HepG2 (cell line): ENCODE results near the gene CTSZ. TPM values are rescaled to one million over a fixed set of nuclear protein-coding genes. Genes with fewer than 3 reads are reported as not detected.

ENCODE experiments used
- CHCHD3 ChIP-seq: sonication (generic); formaldehyde crosslinking; IDR thresholded peaks from 2 replicates; pipeline ENCODE4 v1.8.0; 2022; ENCODE audit warnings: mild to moderate bottlenecking, missing genetic modification reagents, moderate library complexity
- CTCF ChIP-seq: sonication (generic); formaldehyde crosslinking; IDR thresholded peaks from 2 replicates; pipeline ENCODE4 v1.5.0; 2020; ENCODE audit warnings: mild to moderate bottlenecking, missing genetic modification reagents, moderate library complexity
- FOXK1 ChIP-seq: sonication (generic); formaldehyde crosslinking; IDR thresholded peaks from 2 replicates; pipeline ENCODE4 v1.4.0; 2020; ENCODE audit warnings: low read depth, missing genetic modification reagents, borderline replicate concordance
- GFI1 ChIP-seq: sonication (generic); formaldehyde crosslinking; IDR thresholded peaks from 2 replicates; pipeline ENCODE4 v1.5.0; 2020; ENCODE audit warnings: missing genetic modification reagents, mild to moderate bottlenecking, borderline replicate concordance
- HNF1A ChIP-seq, 2 experiments: sonication (generic) in 1 of 2; formaldehyde crosslinking in 1 of 2; IDR thresholded peaks; 2 replicates each; pipeline versions ENCODE4 v1.4.0 to v1.6.1; 2016 to 2020; ENCODE audit warnings: borderline replicate concordance in 1 of 2, low read depth in 1 of 2, mild to moderate bottlenecking in 1 of 2, missing genetic modification reagents in 1 of 2
- KDM2A ChIP-seq: sonication (generic); formaldehyde crosslinking; IDR thresholded peaks from 2 replicates; pipeline ENCODE4 v1.4.0; 2020; ENCODE audit warnings: low read depth, missing genetic modification reagents, borderline replicate concordance
- MEF2D ChIP-seq: sonication (generic); formaldehyde crosslinking; IDR thresholded peaks from 2 replicates; pipeline ENCODE4 v1.5.1; 2020; ENCODE audit warnings: mild to moderate bottlenecking, missing genetic modification reagents
- NFE2 ChIP-seq: sonication (generic); formaldehyde crosslinking; IDR thresholded peaks from 2 replicates; pipeline ENCODE4 v1.4.0; 2020; ENCODE audit warnings: missing genetic modification reagents
- SMYD3 ChIP-seq: sonication (generic); formaldehyde crosslinking; IDR thresholded peaks from 2 replicates; pipeline ENCODE4 v1.8.1; 2023; ENCODE audit warnings: mild to moderate bottlenecking, missing genetic modification reagents
- TCF7 ChIP-seq: sonication (generic); IDR thresholded peaks from 2 replicates; pipeline ENCODE4 v1.6.1; 2016; ENCODE audit warnings: antibody characterized with exemption, low read depth
- ZNF282 ChIP-seq: fragments of 450-650 bp; IDR thresholded peaks from 2 replicates; pipeline ENCODE4 v1.6.1; 2018; ENCODE audit not compliant: partially characterized antibody
- ZNF616 ChIP-seq: sonication (generic); formaldehyde crosslinking; IDR thresholded peaks from 2 replicates; pipeline ENCODE4 v1.5.0; 2020; ENCODE audit warnings: low read depth, mild to moderate bottlenecking, missing genetic modification reagents
- ZSCAN21 ChIP-seq: sonication (generic); formaldehyde crosslinking; IDR thresholded peaks from 2 replicates; pipeline ENCODE4 v1.8.0; 2022; ENCODE audit warnings: mild to moderate bottlenecking, missing genetic modification reagents, moderate library complexity, borderline replicate concordance
- polyA plus RNA-seq, 8 experiments: library from polyadenylated mRNA; depleted of rRNA in 3 of 8; stranded (reverse) in 7 of 8; unstranded in 1 of 8; fragments of >200 nt; fragmentation: Illumina TruSeq in 4 of 8; extraction: Trizol in 4 of 8; gene quantifications; 2 replicates each; pipeline versions ENCODE4 v1.2.1 to v1.2.3, GENCODE V29; 2011 to 2016; ENCODE audit warnings: low read depth in 4 of 8, missing spikeins in 1 of 8, mixed read lengths in 1 of 8; ENCODE audit not compliant: insufficient read depth in 1 of 8
- total RNA-seq, 5 experiments: library from RNA; depleted of rRNA; stranded (reverse); fragments of >200 nt; fragmentation: Illumina TruSeq; extraction: Trizol; gene quantifications; 2 replicates each; pipeline ENCODE4 v1.2.3, GENCODE V29; 2016; ENCODE audit warnings: low read depth in 1 of 5
- TF ChIP-seq, protein P1 (sequence below): sonication (generic); formaldehyde crosslinking; IDR thresholded peaks from 2 replicates; pipeline ENCODE4 v1.4.0; 2020; ENCODE audit warnings: missing genetic modification reagents, borderline replicate concordance
- TF ChIP-seq, protein P2 (sequence below): sonication (generic); formaldehyde crosslinking; IDR thresholded peaks from 2 replicates; pipeline ENCODE4 v1.5.0; 2020; ENCODE audit warnings: missing genetic modification reagents

Gene CTSZ
- total and polyA plus RNA-seq, 2 of the 13 experiments (the other 11 are each of a cell fraction or from before 2014, with no cell fraction given), result 0.33 TPM; not detected in 1

DNA sequence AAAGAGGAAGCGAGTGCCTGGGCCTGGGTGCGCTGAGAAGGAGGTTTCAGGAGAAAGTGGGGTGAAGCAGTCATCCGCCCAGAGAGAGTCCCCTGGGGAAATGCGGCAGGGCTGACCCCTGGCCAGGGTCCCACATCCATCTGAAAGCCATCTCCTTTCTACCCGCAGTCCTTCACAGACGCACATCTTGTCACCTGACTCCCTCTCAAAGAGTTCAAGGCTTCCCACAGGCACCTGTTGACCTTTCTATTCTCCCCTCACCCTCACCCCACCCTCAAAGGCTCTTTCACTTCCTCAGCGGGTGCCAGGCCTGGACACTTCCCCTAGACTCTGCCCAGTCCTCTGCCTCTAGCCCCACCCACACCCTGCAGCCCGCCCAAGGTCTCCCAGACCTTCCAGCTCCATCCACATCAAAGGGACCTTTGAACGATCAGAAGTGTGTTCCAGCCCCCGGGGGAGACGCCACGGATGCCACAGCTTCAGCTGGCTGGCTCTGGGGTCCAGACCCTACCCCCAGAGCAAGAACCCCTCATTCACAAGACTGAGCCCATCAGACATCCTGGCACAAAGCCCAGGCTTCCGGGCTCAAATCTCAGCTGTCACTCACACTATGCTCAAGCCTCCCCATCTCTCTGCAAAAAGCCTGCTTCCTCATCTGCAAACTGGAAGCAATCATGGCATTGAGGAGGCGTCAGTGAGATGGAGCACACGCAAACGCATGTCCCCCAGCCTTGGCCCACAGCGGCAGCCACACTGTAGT is 2.1 kb downstream of the CTSZ start (continued):
- TF ChIP-seq HNF1A (IDR thresholded peaks at IDR 0.05; ENCODE audit: low read depth) (no peak), HNF1A (CRISPR knock-in tag; IDR thresholded peaks at IDR 0.05; ENCODE audit: borderline replicate concordance) (peak; percentile 67; the same call in 1 of the 2 replicates), ZSCAN21 (CRISPR knock-in tag) (peak; percentile 30; the same call in 1 of the 2 replicates), GFI1 (peak; percentile 97), NFE2 (no peak), CTCF (CRISPR knock-in tag) (peak; percentile 9; the same call in 1 of the 2 replicates), KDM2A (CRISPR knock-in tag) (peak; percentile 56; the same call in 1 of the 2 replicates), ZNF282 (no peak), MEF2D (CRISPR knock-in tag) (0 out of 2 replicates have a peak, but pooled peaks have one; percentile 21), TCF7 (peak; percentile 74), FOXK1 (CRISPR knock-in tag) (0 out of 2 replicates have a peak, but pooled peaks have one; percentile 16), ZNF616 (CRISPR knock-in tag) (peak; percentile 70; the same call in 1 of the 2 replicates), CHCHD3 (CRISPR knock-in tag) (no peak; the same call in 1 of the 2 replicates), SMYD3 (CRISPR knock-in tag) (no peak)
- TF ChIP-seq, protein P1, sequence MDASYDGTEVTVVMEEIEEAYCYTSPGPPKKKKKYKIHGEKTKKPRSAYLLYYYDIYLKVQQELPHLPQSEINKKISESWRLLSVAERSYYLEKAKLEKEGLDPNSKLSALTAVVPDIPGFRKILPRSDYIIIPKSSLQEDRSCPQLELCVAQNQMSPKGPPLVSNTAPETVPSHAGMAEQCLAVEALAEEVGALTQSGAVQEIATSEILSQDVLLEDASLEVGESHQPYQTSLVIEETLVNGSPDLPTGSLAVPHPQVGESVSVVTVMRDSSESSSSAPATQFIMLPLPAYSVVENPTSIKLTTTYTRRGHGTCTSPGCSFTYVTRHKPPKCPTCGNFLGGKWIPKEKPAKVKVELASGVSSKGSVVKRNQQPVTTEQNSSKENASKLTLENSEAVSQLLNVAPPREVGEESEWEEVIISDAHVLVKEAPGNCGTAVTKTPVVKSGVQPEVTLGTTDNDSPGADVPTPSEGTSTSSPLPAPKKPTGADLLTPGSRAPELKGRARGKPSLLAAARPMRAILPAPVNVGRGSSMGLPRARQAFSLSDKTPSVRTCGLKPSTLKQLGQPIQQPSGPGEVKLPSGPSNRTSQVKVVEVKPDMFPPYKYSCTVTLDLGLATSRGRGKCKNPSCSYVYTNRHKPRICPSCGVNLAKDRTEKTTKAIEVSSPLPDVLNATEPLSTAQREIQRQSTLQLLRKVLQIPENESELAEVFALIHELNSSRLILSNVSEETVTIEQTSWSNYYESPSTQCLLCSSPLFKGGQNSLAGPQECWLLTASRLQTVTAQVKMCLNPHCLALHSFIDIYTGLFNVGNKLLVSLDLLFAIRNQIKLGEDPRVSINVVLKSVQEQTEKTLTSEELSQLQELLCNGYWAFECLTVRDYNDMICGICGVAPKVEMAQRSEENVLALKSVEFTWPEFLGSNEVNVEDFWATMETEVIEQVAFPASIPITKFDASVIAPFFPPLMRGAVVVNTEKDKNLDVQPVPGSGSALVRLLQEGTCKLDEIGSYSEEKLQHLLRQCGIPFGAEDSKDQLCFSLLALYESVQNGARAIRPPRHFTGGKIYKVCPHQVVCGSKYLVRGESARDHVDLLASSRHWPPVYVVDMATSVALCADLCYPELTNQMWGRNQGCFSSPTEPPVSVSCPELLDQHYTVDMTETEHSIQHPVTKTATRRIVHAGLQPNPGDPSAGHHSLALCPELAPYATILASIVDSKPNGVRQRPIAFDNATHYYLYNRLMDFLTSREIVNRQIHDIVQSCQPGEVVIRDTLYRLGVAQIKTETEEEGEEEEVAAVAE (CRISPR knock-in tag), result no peak
- TF ChIP-seq, protein P2, sequence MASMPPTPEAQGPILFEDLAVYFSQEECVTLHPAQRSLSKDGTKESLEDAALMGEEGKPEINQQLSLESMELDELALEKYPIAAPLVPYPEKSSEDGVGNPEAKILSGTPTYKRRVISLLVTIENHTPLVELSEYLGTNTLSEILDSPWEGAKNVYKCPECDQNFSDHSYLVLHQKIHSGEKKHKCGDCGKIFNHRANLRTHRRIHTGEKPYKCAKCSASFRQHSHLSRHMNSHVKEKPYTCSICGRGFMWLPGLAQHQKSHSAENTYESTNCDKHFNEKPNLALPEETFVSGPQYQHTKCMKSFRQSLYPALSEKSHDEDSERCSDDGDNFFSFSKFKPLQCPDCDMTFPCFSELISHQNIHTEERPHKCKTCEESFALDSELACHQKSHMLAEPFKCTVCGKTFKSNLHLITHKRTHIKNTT (CRISPR knock-in tag), result no peak
